HEK293 (cell line): ENCODE results near the gene TP73.
A peak's percentile ranks its signal among the peaks of the same experiment; 100 is the strongest.

Experiments
- CTCF ChIA-PET: fragments of 350-600 bp; formaldehyde crosslinking; extraction: SDS; loops from one replicate; lab custom pipeline; 2021; ENCODE audit warnings: antibody characterized with exemption; lab: Yijun Ruan, JAX
- POLR2A ChIA-PET: fragments of 300-600 bp; formaldehyde crosslinking; extraction: SDS; loops from one replicate; lab custom pipeline; 2020; ENCODE audit warnings: antibody characterized with exemption, inconsistent platforms; lab: Yijun Ruan, JAX
- H3K27ac ChIP-seq: fragments of 200-500 bp; sonication (Bioruptor generic); 2 replicates; pipeline ENCODE4 v1.5.1; 2014; ENCODE audit warnings: low read depth, low read length, control low read depth, inconsistent platforms; ENCODE audit errors: extremely low read depth
- H3K36me3 ChIP-seq, 2 experiments: fragments of 200-500 bp in 1 of 2; sonication (Bioruptor generic) in 1 of 2; 1 replicate in 1 of 2; 2 replicates in 1 of 2; pipeline ENCODE4 v1.5.1; 2014 to 2017; ENCODE audit warnings: inconsistent platforms in 2 of 2, low read length in 2 of 2; ENCODE audit not compliant: control insufficient read depth in 2 of 2, insufficient read depth in 1 of 2
- H3K4me1 ChIP-seq: fragments of 200-500 bp; sonication (Bioruptor generic); 2 replicates; pipeline ENCODE4 v1.5.1; 2014; ENCODE audit warnings: mild to moderate bottlenecking, low read length, inconsistent platforms; ENCODE audit not compliant: control insufficient read depth, insufficient read depth
- H3K4me3 ChIP-seq: 2 replicates; pipeline ENCODE4 v1.5.1; 2011; ENCODE audit warnings: low read depth, mild to moderate bottlenecking, control low read depth, low read length, moderate library complexity
- H3K9me3 ChIP-seq: fragments of 200-500 bp; sonication (Bioruptor generic); 2 replicates; pipeline ENCODE4 v1.5.1; 2014; ENCODE audit warnings: low read depth, low read length, inconsistent platforms; ENCODE audit not compliant: control insufficient read depth, insufficient read depth
- GLIS1 ChIP-seq: fragments of 450-650 bp; formaldehyde crosslinking; IDR thresholded peaks from 2 replicates; pipeline ENCODE4 v1.5.1; 2016; ENCODE audit warnings: missing biosample characterization, missing genetic modification characterization
- GLIS2 ChIP-seq: fragments of 450-650 bp; formaldehyde crosslinking; IDR thresholded peaks from 2 replicates; pipeline ENCODE4 v1.5.1; 2016; ENCODE audit warnings: missing biosample characterization, missing genetic modification characterization
- OVOL3 ChIP-seq: fragments of 450-650 bp; formaldehyde crosslinking; IDR thresholded peaks from 2 replicates; pipeline ENCODE4 v1.5.1; 2016; ENCODE audit warnings: missing biosample characterization, missing genetic modification characterization
- RBAK ChIP-seq: fragments of 450-650 bp; formaldehyde crosslinking; IDR thresholded peaks from 2 replicates; pipeline ENCODE4 v1.5.1; 2016; ENCODE audit warnings: missing biosample characterization, missing genetic modification characterization
- SCRT1 ChIP-seq: fragments of 450-650 bp; formaldehyde crosslinking; IDR thresholded peaks from 2 replicates; pipeline ENCODE4 v1.5.1; 2016; ENCODE audit warnings: missing biosample characterization, missing genetic modification characterization, borderline replicate concordance
- SP2 ChIP-seq: fragments of 450-650 bp; formaldehyde crosslinking; IDR thresholded peaks from 2 replicates; pipeline ENCODE4 v1.5.1; 2016; ENCODE audit warnings: missing biosample characterization, missing genetic modification characterization
- WT1 ChIP-seq: fragments of 450-650 bp; formaldehyde crosslinking; IDR thresholded peaks from 2 replicates; pipeline ENCODE4 v1.5.1; 2016; ENCODE audit warnings: missing biosample characterization, missing genetic modification characterization
- ZBTB10 ChIP-seq: fragments of 450-650 bp; formaldehyde crosslinking; IDR thresholded peaks from 2 replicates; pipeline ENCODE4 v1.5.1; 2016; ENCODE audit warnings: missing biosample characterization, missing genetic modification characterization
- ZNF133 ChIP-seq: fragments of 450-650 bp; formaldehyde crosslinking; IDR thresholded peaks from 2 replicates; pipeline ENCODE4 v1.5.1; 2016; ENCODE audit warnings: missing biosample characterization, missing genetic modification characterization
- ZNF174 ChIP-seq: fragments of 450-650 bp; formaldehyde crosslinking; IDR thresholded peaks from 2 replicates; pipeline ENCODE4 v1.5.0; 2017; ENCODE audit warnings: missing biosample characterization, mild to moderate bottlenecking, missing genetic modification characterization
- ZNF202 ChIP-seq: fragments of 450-650 bp; formaldehyde crosslinking; IDR thresholded peaks from 2 replicates; pipeline ENCODE4 v1.5.1; 2016; ENCODE audit warnings: missing biosample characterization, missing genetic modification characterization, borderline replicate concordance
- ZNF280D ChIP-seq: fragments of 450-650 bp; formaldehyde crosslinking; IDR thresholded peaks from 2 replicates; pipeline ENCODE4 v1.5.1; 2016; ENCODE audit warnings: missing biosample characterization, missing genetic modification characterization
- ZNF302 ChIP-seq: fragments of 450-650 bp; formaldehyde crosslinking; IDR thresholded peaks from 2 replicates; pipeline ENCODE4 v1.5.1; 2016; ENCODE audit warnings: missing biosample characterization, missing genetic modification characterization, low read depth
- ZNF335 ChIP-seq: fragments of 450-650 bp; formaldehyde crosslinking; conservative IDR thresholded peaks from 2 replicates; pipeline ENCODE4 v1.5.1; 2016; ENCODE audit warnings: missing biosample characterization, missing genetic modification characterization
- ZNF398 ChIP-seq: fragments of 450-650 bp; formaldehyde crosslinking; IDR thresholded peaks from 2 replicates; pipeline ENCODE4 v1.5.1; 2017; ENCODE audit warnings: missing biosample characterization, missing genetic modification characterization
- ZNF488 ChIP-seq: fragments of 450-650 bp; formaldehyde crosslinking; IDR thresholded peaks from 2 replicates; pipeline ENCODE4 v1.5.1; 2016; ENCODE audit warnings: missing biosample characterization, missing genetic modification characterization
- ZNF600 ChIP-seq: fragments of 450-650 bp; formaldehyde crosslinking; IDR thresholded peaks from 2 replicates; pipeline ENCODE4 v1.5.1; 2016; ENCODE audit warnings: missing biosample characterization, missing genetic modification characterization
- ZSCAN18 ChIP-seq: fragments of 450-650 bp; formaldehyde crosslinking; IDR thresholded peaks from 2 replicates; pipeline ENCODE4 v1.5.1; 2016; ENCODE audit warnings: missing biosample characterization, missing genetic modification characterization

The TP73 gene

GRCh38 chr1:3632298-3632697, 20.0 kb upstream of the TP73 start:
- ChIA-PET POLR2A (interaction anchor here (0.8 kb wide), 1 partner anchor 11 kb away, joined by 3 read pairs; no protein-coding TSS in a partner anchor), CTCF (interaction anchor here (1.0 kb wide), 2 partner anchors 13 to 34 kb away, joined by 3 to 5 read pairs; no protein-coding TSS in a partner anchor)
- Histone ChIP-seq H3K9me3 (no peaks in the 10 kb centered on the region), H3K4me1 (no peaks in the 10 kb centered on the region), H3K4me3 (no peak overlapping the region), H3K36me3 (peaks cover 8 to 100% of the 10 kb centered on the region in 2 experiments), H3K27ac (no peak overlapping the region)
- TF ChIP-seq ZNF488 (tag by site-specific recombination) (no peak), GLIS2 (peak; percentile 20; the same call in 1 of the 2 replicates)

- Histone ChIP-seq H3K36me3 (peaks cover 9 to 100% of the 10 kb centered on the region in 2 experiments; a peak in 2 of 3 replicates), H3K9me3 (no peaks in the 10 kb centered on the region)
- POLR2A ChIA-PET = interaction anchor here (0.8 kb wide), 1 partner anchor 12 kb away, joined by 3 read pairs; no protein-coding TSS in a partner anchor
Measured at GRCh38 chr1:3632716-3633343, 19.5 kb upstream of the TP73 start.

GRCh38 chr1:3633344-3634058, 18.8 kb upstream of the TP73 start:
- H3K27ac ChIP-seq = no peak overlapping the region
- ChIA-PET POLR2A (no interaction called here), CTCF (no interaction called here)
- H3K36me3 ChIP-seq = peaks cover 9 to 100% of the 10 kb centered on the region in 2 experiments; a peak in 2 of 3 replicates
- no peaks in the 10 kb centered on the region for H3K9me3 ChIP-seq
- H3K4me1 ChIP-seq = no peaks in the 10 kb centered on the region
- no peak overlapping the region for H3K4me3 ChIP-seq
- no peak for TF ChIP-seq GLIS1 (tag by site-specific recombination)
- no peak for TF ChIP-seq ZNF174
- TF ChIP-seq ZNF398 (tag by site-specific recombination) = no peak
- no peak for TF ChIP-seq ZBTB10 (tag by site-specific recombination)
- TF ChIP-seq ZNF302 (tag by site-specific recombination) = no peak
- no peak for TF ChIP-seq ZNF133 (tag by site-specific recombination)
- no peak for TF ChIP-seq ZSCAN18 (tag by site-specific recombination)
- TF ChIP-seq RBAK (tag by site-specific recombination) = no peak
- peak; percentile 57; the same call in 1 of the 2 replicates for TF ChIP-seq SCRT1 (tag by site-specific recombination)
- no peak for TF ChIP-seq ZNF202 (tag by site-specific recombination)

More at GRCh38 chr1:3632716-3633343, 19.5 kb upstream of the TP73 start:
- Histone ChIP-seq H3K4me1 (no peaks in the 10 kb centered on the region), H3K27ac (no peak overlapping the region)
- CTCF ChIA-PET = interaction anchor here (1.0 kb wide), 2 partner anchors 13 to 34 kb away, joined by 3 to 5 read pairs; no protein-coding TSS in a partner anchor
- TF ChIP-seq WT1 (tag by site-specific recombination) (no peak), ZNF280D (tag by site-specific recombination) (no peak), ZNF600 (no peak), ZNF335 (tag by site-specific recombination) (no peak), ZNF174 (no peak), OVOL3 (tag by site-specific recombination) (no peak), SP2 (tag by site-specific recombination) (no peak)
- TF ChIP-seq, all 188 proteins: peak for 0
- H3K4me3 ChIP-seq = no peak overlapping the region
